ENCODE results near the gene PAPPA2. TPM values are rescaled to one million over a fixed set of nuclear protein-coding genes. Genes with fewer than 3 reads are reported as not detected.

PAPPA2 gene
- total RNA-seq, 1 experiment from 2014 or later, result 0.81 TPM

DNA sequence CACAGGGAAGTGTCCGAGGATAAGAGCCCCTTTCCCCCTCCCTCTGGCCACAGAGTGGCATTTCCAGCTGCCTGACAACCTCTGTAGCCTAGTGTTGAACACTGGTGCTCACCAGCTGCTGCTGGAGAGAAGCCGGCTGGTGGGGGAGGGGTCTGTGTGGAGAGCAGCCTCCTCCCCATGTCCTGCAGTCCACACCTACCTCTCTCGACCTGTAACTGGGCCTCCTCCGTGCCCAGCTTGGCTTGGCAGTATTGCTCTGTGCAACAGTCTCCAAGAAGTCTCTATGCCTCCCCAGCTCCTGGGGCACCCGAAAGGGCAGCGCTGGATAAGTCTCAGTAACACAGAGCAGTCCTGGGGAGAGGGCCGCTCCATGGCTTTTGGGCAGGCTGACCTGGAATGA lies 17.0 kb downstream of the PAPPA2 start:
- H2BK5ac ChIP-seq (ENCODE audit: insufficient read length, low read length), result no peak overlapping the region
- H4K8ac ChIP-seq (replicated peaks; ENCODE audit: insufficient read length, low read depth, low read length), result no peak overlapping the region
- H2BK120ac ChIP-seq (ENCODE audit: low read depth, low read length, poor library complexity, severe bottlenecking), result no peak overlapping the region
- no peak overlapping the region for H3K27ac ChIP-seq (ENCODE audit: insufficient read length, low read depth, low read length)
- no peaks in the 10 kb centered on the region for H3K36me3 Mint-ChIP-seq (ENCODE audit: insufficient read depth in 1 of 3, low read depth in 3 of 3)
- no peaks in the 10 kb centered on the region for H3K79me1 ChIP-seq (ENCODE audit: insufficient read depth, low read depth, low read length, poor library complexity, severe bottlenecking)
- no peak overlapping the region for H3K4me3 Mint-ChIP-seq
- no peaks in the 10 kb centered on the region for H3K23me2 ChIP-seq (ENCODE audit: insufficient read length, low read depth, low read length, poor library complexity, severe bottlenecking)
- H2BK12ac ChIP-seq (ENCODE audit: insufficient read length, low read depth, low read length), result no peak overlapping the region
- no peak overlapping the region for H2AK5ac ChIP-seq (ENCODE audit: insufficient read length, low read length)
- no peaks in the 10 kb centered on the region for H3K27me3 ChIP-seq (ENCODE audit: insufficient read depth, low read length)
- no peaks in the 10 kb centered on the region for H3K9me3 Mint-ChIP-seq
- H3K27me3 Mint-ChIP-seq (ENCODE audit: low read depth), result no peaks in the 10 kb centered on the region
- no peak overlapping the region for H3K4me2 ChIP-seq (ENCODE audit: insufficient read depth, insufficient read length, low read length)
- peak; percentile 46 for DNase-seq
- peaks cover 5 to 6% of the 10 kb centered on the region in 2 experiments for H3K4me1 Mint-ChIP-seq
- no peak overlapping the region for H3K4ac ChIP-seq (ENCODE audit: low read depth, low read length)
- H3K18ac ChIP-seq (ENCODE audit: insufficient read length, low read depth, low read length), result no peak overlapping the region
- no peak overlapping the region for H3K9ac ChIP-seq (ENCODE audit: extremely low read depth, insufficient read length, low read length)
- H3K9me3 ChIP-seq (ENCODE audit: control insufficient read depth, low read depth, low read length), result no peaks in the 10 kb centered on the region
- no peaks in the 10 kb centered on the region for H3K4me1 ChIP-seq (ENCODE audit: insufficient read depth, low read length)
- H2BK15ac ChIP-seq (ENCODE audit: low read depth, low read length), result no peak overlapping the region
- no peak overlapping the region for H4K91ac ChIP-seq (ENCODE audit: insufficient read length, low read depth, low read length)
- no peak overlapping the region for H3K27ac Mint-ChIP-seq
- no peak overlapping the region for H3K56ac ChIP-seq (ENCODE audit: insufficient read length, low read depth, low read length)
- no CpG with 5 or more reads among the region's 7 CpGs for WGBS (ENCODE audit: extremely low coverage, insufficient read length, low lambda C conversion rate)
- no peak overlapping the region for H3K23ac ChIP-seq (ENCODE audit: insufficient read length, low read depth, low read length)
- H2AFZ ChIP-seq (ENCODE audit: low read length), result no peak overlapping the region
- H4K5ac ChIP-seq (ENCODE audit: insufficient read length, low read depth, low read length), result no peak overlapping the region
- no peak overlapping the region for H2BK20ac ChIP-seq (ENCODE audit: low read depth, low read length, poor library complexity, severe bottlenecking)
- H4K20me1 ChIP-seq (ENCODE audit: control insufficient read depth, insufficient read depth, insufficient read length), result no peaks in the 10 kb centered on the region
- H3K79me2 ChIP-seq (ENCODE audit: insufficient read depth, low read length), result no peaks in the 10 kb centered on the region
- TF ChIP-seq, protein P1, sequence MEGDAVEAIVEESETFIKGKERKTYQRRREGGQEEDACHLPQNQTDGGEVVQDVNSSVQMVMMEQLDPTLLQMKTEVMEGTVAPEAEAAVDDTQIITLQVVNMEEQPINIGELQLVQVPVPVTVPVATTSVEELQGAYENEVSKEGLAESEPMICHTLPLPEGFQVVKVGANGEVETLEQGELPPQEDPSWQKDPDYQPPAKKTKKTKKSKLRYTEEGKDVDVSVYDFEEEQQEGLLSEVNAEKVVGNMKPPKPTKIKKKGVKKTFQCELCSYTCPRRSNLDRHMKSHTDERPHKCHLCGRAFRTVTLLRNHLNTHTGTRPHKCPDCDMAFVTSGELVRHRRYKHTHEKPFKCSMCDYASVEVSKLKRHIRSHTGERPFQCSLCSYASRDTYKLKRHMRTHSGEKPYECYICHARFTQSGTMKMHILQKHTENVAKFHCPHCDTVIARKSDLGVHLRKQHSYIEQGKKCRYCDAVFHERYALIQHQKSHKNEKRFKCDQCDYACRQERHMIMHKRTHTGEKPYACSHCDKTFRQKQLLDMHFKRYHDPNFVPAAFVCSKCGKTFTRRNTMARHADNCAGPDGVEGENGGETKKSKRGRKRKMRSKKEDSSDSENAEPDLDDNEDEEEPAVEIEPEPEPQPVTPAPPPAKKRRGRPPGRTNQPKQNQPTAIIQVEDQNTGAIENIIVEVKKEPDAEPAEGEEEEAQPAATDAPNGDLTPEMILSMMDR (conservative IDR thresholded peaks at IDR 0.05), result no peak
- no peak overlapping the region; the same call in 1 of the 2 replicates for H3K14ac ChIP-seq (ENCODE audit: insufficient read depth, low read length)
- no peak overlapping the region for H3T11ph ChIP-seq (ENCODE audit: low read length)
